H7 (cell line): Measurements from ENCODE around the gene HNRNPA3. TPM values are rescaled to one million over a fixed set of nuclear protein-coding genes. Genes with fewer than 3 reads are reported as not detected.
"Not testable (repeated sequence)": the region's sequence is repeated elsewhere in the genome, so short reads cannot be mapped to it uniquely, and the experiment has no call there.

Experiments used
- DNase-seq: peaks from one replicate; pipeline ENCODE4 v3.0.0; 2012
- H3K27me3 ChIP-seq: 2 replicates; pipeline ENCODE4 v1.6.0; 2011; ENCODE audit warnings: mild to moderate bottlenecking, low read length; ENCODE audit not compliant: control insufficient read depth, insufficient read depth
- H3K36me3 ChIP-seq: replicated peaks from 2 replicates; pipeline ENCODE4 v1.5.1; 2011; ENCODE audit warnings: low read length; ENCODE audit not compliant: control insufficient read depth, insufficient read depth
- H3K4me3 ChIP-seq: 2 replicates; pipeline ENCODE4 v1.5.1; 2011; ENCODE audit warnings: low read depth, mild to moderate bottlenecking, control low read depth, low read length, moderate library complexity; ENCODE audit not compliant: insufficient read depth
- total RNA-seq: library from RNA; depleted of rRNA; stranded (reverse); fragments of >200 nt; shearing (Covaris generic); gene quantifications from 2 replicates; pipeline ENCODE4 v1.2.3, GENCODE V29; 2014; rRNA removed

Gene HNRNPA3
- 55.4 and 77.6 TPM in 2 replicates for total RNA-seq

GRCh38 chr2:177212106-177212890 lies at the start of gene HNRNPA3:
Gene HNRNPA3, plus strand, starts transcription at chr2:177212794. Its CDS starts 6 bp downstream, at chr2:177212800.
- peak; percentile 98 for DNase-seq
- no peaks in the 10 kb centered on the region for H3K27me3 ChIP-seq
- peak within 1 kb of the TSS; percentile 71 for H3K4me3 ChIP-seq
- peaks cover 15% of the 10 kb centered on the region for H3K36me3 ChIP-seq

DNA sequence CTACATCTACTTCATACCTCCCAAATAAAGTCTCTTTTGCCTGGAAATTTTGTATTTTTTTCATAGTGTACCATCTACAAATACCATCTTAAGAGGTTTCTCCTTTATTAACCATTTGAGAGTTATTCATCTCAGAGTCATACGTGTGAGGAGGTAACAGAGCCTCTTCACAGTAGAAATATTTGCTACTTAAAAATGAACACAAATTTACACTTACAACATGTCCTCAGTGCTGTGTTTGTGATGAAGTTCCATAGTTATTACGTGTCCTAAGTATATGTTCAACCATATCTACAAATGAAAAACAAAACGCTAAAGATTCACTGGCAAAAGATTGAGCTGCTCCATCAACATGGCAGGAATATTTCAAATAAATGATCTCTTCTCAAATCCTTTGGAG lies 48.5 kb upstream of the HNRNPA3 start:
- H3K4me3 ChIP-seq: no peak overlapping the region
- no peaks in the 10 kb centered on the region for H3K27me3 ChIP-seq
- DNase-seq: no peak
- H3K36me3 ChIP-seq: no peaks in the 10 kb centered on the region

DNA sequence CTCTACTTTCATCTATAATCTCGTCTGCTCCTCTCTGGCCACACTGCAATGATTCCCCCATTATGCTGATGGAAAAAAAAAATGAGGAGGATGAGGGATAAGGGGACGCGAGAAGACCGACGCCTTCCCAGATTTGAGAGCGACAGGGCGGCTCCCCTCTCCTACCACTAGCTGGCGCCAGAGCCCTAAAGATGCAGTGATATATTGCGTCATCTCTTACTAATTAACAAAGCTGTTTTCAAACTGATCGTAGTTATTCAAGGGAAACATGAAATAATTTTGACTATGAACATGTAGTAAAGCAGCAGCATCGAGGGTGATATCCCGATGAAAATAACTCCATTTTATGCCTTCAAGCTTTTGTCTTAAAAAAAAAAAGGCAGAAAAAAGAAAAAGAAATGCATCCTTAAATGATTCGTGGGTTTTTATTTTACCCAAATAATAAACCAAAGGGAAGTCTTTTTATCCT lies 48.0 kb upstream of the HNRNPA3 start:
- Histone ChIP-seq H3K36me3 (no peaks in the 10 kb centered on the region), H3K27me3 (no peaks in the 10 kb centered on the region), H3K4me3 (no peak overlapping the region)
- peak; percentile 68 for DNase-seq

DNA sequence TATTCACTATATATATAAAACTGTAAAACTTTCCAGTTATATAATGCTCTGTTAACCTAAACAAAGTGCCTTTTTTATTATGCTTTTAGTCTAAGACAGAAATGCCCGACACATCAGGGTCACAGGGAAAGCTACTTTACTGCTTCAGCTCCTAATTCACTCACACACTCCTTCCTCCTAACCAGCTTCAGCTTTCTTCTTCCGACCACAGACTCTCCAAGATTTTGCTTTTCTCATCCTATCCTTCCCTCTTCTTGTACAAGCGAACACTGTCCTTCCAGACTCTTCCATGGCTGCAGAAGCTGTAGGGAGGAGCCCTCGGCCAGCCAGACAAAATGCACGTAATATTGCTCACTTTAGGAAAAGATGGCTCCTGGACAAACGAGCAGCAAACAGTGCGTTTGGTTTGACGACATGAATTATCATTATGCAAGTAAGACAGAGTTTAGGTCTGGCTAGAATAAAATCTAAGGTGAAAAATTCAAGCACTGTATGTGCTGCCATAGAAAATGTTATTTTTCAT lies 47.5 kb upstream of the HNRNPA3 start:
- H3K4me3 ChIP-seq: no peak overlapping the region
- H3K27me3 ChIP-seq: no peaks in the 10 kb centered on the region
- DNase-seq: no peak
- H3K36me3 ChIP-seq: no peaks in the 10 kb centered on the region

DNA sequence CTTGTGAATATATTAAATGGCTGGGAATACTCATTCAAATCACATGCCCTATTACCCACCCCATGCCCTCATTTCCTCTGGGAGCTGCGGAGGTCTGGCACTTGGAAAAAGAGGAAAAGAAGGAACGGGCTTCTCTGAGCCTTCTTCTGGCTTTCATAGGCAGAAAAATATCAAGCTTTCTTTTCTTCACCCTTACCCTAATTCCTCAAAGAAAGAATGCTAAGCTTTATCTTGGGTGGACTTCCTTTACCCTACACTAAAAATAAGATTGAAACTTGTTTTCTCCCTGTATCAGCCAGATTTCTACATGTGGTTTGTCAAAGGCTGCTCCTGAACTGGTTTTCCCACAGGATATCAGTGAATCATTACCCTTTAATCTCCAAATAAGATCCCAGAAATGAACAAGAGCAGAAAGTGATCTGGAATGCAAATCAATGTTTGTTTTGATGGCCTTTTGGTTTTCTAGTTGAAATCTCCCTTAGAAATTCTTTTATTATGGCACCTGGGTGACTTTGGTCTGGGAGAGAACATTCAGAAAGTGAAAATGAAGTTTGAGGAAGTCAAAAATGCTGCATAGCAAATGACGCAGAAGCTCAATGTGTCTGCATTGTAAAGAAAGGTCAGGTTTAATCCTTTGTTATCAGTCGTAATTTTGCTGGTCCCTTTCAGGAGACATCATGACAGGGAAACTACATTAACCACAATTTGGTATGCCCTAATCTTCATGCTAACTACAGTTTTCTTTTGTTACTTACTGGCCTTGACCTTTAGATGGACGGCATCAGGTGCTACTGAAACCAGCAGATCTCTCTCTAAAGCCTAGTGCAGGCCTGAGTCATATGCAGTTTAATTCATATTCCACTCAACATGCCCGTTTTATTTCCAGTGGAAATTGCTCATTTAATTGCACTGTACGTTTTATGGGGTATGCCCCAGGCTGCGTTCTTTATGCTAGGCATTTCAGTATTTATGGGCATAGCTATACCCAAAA lies 46.6 kb upstream of the HNRNPA3 start:
- no peak overlapping the region for H3K4me3 ChIP-seq

DNA sequence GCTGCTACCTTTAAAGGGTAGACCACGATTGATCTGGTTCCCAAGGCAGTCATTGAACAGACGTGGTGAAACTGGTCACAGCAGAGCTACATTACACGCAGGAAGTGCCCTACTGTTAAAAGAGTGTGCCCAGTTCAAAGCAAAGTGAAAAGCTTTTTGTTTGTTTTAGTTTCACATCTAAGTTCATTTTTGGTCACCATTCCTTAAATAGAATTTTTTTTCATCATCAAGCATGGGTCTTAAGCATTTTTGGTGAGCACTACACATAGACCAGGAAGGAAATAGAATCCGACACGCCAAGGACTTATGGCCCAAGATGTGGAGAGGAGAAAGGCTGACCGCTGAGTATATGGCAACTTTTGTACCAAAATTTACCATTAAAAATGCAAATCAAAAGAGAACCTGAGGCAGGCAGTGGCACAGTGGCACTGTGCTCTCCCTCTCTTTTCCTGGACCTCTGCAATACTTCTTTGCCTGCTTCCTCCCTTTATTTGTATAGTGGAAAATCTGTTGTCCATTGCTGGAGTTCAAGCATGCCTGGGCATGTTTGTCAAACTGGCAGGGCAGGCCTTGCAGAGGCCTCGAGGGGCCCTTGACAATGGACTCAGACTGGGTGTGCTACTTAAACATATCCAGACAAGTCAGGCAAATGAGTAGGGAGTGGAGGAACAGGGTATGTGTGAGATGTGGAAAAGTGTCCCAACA lies 42.6 kb upstream of the HNRNPA3 start:
- Histone ChIP-seq H3K4me3 (no peak overlapping the region), H3K27me3 (no peaks in the 10 kb centered on the region), H3K36me3 (no peaks in the 10 kb centered on the region)
- no peak for DNase-seq

More for the DNA sequence above, 46.6 kb upstream of the HNRNPA3 start:
- no peaks in the 10 kb centered on the region for H3K27me3 ChIP-seq
- DNase-seq: no peak
- no peaks in the 10 kb centered on the region for H3K36me3 ChIP-seq

DNA sequence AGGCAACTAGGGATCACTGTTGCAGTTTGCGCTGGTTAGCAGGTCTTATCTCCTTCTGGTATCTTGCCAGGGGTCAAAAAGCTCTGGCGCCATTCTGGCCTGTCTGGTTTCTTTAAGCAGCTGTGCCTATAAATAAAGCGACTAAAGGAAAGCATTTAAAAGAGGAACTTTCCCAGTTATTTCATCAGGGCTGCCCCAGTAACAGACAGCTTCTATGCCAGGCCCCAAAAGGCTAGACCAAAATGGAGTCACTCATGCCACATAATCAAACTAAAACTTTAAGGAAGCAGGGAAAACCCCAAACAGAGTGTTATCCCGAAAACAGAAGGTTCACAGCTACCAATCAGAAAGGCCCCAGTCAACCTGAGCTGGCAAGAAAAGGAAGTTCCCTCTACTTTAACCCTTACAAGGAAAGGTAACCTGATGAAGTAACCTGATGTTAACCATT lies 41.2 kb upstream of the HNRNPA3 start:
- H3K4me3 ChIP-seq: no peak overlapping the region
- no peak for DNase-seq
- H3K27me3 ChIP-seq: no peaks in the 10 kb centered on the region
- no peaks in the 10 kb centered on the region for H3K36me3 ChIP-seq

- Histone ChIP-seq H3K27me3 (no peaks in the 10 kb centered on the region), H3K36me3 (no peaks in the 10 kb centered on the region), H3K4me3 (no peak overlapping the region)
- no peak for DNase-seq
Observed at GRCh38 chr2:177172034-177172880, 40.3 kb upstream of the HNRNPA3 start.

DNA sequence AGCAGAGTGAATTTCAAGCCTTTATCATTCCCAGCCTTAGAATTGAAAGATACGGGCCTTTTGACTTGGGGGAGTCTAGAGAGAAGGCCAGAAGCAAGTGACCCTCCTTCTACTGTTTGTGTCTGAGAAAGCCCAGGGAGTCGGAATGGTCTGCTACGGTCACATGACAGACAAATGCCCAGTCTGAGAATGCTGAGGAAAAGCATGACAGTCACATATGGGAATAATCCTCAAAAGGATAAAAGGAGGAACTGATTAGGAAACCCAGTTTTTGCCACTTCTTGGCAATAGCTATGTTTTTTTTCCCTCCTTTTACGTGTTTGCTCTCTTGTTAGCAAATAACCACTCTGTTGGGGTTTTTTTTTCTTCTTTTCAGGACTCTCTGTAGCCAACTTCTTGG lies 38.1 kb upstream of the HNRNPA3 start:
- Histone ChIP-seq H3K27me3 (no peaks in the 10 kb centered on the region), H3K4me3 (no peak overlapping the region), H3K36me3 (no peaks in the 10 kb centered on the region)
- DNase-seq: no peak

DNA sequence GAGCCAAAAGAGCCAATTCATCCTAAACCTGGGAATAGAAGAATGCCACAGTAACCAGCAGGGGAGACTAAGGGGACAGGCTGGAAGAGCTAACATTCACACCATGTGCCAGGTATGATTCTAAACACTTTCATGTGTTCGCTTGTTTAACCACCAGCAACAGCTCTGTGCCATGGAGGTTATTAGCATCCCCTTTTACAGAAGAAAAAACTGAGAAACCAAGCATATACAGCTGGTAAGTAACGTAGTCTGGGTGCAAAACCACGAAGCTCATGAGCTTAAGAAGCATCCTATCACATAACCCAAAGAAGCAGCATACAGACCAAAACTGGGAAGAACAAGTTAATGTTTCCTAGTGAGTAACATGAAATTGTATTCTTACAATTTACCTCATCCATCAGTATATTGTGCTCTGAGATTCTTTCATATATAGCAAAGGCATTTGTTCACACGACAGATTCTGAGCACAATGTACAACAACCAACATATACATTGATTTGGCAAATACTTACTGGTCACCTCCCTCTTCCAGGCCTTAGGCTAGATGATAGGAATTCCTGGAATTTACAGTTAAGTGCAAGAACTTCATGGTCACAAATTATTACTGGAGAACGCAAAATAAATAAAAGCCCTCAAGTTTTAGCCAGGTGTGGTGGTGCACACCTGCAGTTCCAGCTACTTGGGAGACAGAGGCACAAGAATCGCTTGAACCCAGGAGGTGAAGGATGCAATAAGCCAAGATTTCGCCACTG lies 36.5 kb upstream of the HNRNPA3 start:
- no peak overlapping the region for H3K4me3 ChIP-seq
- no peaks in the 10 kb centered on the region for H3K27me3 ChIP-seq
- no peak for DNase-seq

GRCh38 chr2:177178797-177179196 lies 33.8 kb upstream of the HNRNPA3 start:
- no peak for DNase-seq
- Histone ChIP-seq H3K27me3 (no peaks in the 10 kb centered on the region), H3K4me3 (no peak overlapping the region), H3K36me3 (no peaks in the 10 kb centered on the region)

More for the DNA sequence above, 36.5 kb upstream of the HNRNPA3 start:
- no peaks in the 10 kb centered on the region for H3K36me3 ChIP-seq

DNA sequence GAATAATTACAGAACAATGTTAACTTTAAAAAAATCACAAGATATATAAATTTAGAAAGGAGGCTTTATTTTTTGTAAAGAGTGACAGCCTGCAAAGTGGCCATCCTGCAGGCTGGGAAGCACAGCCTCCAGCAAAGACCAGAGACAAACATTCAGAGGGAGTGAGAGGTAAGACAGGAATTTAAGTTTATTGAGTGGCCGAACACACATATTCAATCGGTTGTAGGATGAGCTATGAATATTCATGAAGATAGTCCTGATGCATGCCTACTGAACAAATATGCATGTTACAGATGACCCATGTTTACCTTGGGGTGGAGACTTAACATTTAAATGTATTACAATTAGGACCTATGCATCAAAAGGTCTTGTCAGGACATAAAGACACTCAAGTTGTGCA lies 33.4 kb upstream of the HNRNPA3 start:
- Histone ChIP-seq H3K27me3 (no peaks in the 10 kb centered on the region), H3K36me3 (no peaks in the 10 kb centered on the region), H3K4me3 (no peak overlapping the region)
- DNase-seq: no peak

GRCh38 chr2:177179671-177180070 lies 32.9 kb upstream of the HNRNPA3 start:
- H3K27me3 ChIP-seq, DNase-seq, H3K4me3 ChIP-seq, H3K36me3 ChIP-seq: not testable (repeated sequence)
